ENCODE results near the gene PTHLH.

GRCh38 chr12:27999521-27999920 is 27.0 kb upstream of the PTHLH start:
- TF ChIP-seq POLR2A (IDR thresholded peaks at IDR 0.05) = no peak
- TF ChIP-seq CTCF (IDR thresholded peaks at IDR 0.05) = no peak
- TF ChIP-seq POLR2AphosphoS5 (IDR thresholded peaks at IDR 0.05; ENCODE audit: insufficient read depth in 1 of 2, low read depth in 1 of 2) = no peak
